ENCODE data around the gene AFG1L. TPM values are rescaled to one million over a fixed set of nuclear protein-coding genes. Genes with fewer than 3 reads are reported as not detected.

Gene AFG1L
- total RNA-seq, 1 donor from 2014 or later: 8.0 TPM

- no peak for DNase-seq (ENCODE audit: low spot score)
Observed at GRCh38 chr6:108453601-108454185, 158.8 kb downstream of the AFG1L start.

- no peak for DNase-seq (ENCODE audit: low spot score)
Observed at GRCh38 chr6:108454356-108454755, 159.5 kb downstream of the AFG1L start.

GRCh38 chr6:108455688-108456087 is 160.8 kb downstream of the AFG1L start:
- DNase-seq (ENCODE audit: low spot score): no peak

DNA sequence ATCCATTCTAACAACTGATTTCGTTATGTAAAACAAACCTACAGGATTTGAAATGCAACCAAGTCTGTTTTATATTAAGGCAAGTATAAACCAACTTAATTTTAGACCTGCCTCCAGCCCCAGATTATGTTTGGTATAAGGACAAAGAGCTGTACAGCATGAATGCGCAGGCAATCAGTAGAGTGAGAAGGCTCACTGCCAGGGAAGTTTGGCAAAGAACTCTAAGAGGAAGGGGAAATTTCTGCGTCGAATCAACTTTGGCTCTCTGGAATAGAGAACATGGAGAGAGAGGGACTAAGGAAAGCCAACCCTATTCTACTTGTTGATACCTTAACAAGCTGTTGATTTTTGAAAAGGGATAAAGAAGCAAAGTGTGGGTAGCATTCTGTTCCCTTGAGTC is 168.9 kb downstream of the AFG1L start:
- no peak for DNase-seq (ENCODE audit: low spot score)

DNA sequence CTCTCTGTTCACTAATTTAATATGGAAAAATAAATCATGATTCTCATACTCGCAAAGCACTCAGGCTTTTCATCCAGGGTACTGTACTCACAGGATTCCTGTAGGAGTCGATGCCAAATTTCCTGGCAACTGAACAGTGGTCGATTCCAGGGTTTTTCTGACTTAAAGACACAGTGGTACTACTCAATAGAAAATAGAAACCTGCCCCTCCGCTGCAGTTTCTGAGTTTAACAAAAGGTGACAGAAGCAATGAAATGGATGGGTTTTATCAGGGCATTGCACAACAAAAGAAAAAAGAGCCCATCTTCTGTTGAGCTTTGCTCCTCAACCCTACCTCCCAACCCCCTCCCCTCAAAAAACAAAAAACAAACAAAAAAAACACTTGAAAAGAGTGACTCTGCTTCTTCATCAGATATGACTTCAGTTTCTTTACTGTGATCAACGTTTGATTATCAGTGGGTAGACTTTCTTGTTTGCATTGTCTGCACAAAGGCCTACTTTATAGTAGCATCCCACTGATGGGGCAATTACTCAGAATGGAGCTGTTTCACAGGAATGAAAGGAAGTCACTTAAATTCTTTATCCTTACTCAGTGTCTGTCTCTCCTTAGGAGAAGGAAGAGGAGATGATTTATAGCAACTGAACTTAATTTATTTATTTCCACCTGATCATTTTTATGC is 169.7 kb downstream of the AFG1L start:
- DNase-seq (ENCODE audit: low spot score): no peak

DNA sequence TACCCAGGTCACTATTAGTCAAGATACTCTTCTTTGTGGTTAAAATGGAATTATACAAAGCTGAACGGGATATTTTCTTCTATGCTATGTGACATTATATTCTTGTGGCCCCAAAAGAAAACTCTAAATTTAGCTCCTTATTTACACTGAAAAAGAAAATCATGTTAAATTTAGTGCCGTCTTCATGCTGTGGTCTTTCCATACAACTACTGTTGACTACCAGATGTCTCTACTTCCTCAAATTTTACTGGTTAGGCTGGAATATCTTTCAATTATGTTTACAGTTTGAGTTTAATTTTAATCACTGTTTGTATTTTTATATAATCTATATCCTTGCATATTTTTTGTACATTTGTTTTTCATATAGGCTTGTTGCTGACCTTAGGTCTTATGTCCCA is 170.2 kb downstream of the AFG1L start:
- no peak for DNase-seq (ENCODE audit: low spot score)

DNA sequence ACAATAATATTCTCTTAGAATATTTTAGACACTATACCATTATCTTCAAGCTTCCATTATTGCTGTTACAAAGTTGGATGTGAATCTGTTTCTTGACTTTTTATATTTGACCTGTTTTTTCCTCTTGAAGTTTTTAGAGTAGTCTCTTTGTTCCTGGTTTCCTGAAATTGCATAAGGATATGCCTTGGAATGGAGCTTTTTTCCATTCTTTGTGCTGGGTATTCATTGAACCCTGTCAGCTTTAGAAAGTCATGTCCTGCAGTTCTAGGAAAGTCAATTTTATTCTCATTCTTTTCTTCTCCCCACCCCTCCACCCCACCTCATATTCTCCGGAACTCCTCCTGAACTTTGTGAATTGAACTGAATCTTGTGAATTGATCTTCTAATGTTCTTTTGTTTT is 173.5 kb downstream of the AFG1L start:
- DNase-seq (ENCODE audit: low spot score): no peak

- no peak for DNase-seq (ENCODE audit: low spot score)
Observed at GRCh38 chr6:108469316-108469715, 174.5 kb downstream of the AFG1L start.

- no peak for DNase-seq (ENCODE audit: low spot score)
Observed at GRCh38 chr6:108473197-108473596, 178.3 kb downstream of the AFG1L start.

DNA sequence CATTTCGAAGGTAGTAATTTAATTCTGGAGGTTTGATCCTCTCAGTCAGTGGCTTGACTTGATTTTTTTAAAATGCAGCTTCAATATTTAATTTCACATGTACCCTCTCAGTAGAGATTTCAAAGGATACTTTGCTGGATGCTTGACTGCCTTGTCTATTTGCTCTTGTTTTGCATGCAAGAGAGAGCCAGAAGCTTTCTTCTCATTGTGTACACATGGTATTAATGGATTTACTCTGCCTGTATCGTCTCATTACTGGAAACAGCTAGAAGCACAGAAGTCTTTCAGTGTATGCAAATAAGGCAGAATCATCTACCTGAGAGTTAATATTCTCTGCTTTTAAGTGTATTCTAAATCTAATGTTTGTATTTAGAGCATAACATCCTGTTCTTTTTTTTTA is 181.5 kb downstream of the AFG1L start:
- no peak for DNase-seq (ENCODE audit: low spot score)

DNA sequence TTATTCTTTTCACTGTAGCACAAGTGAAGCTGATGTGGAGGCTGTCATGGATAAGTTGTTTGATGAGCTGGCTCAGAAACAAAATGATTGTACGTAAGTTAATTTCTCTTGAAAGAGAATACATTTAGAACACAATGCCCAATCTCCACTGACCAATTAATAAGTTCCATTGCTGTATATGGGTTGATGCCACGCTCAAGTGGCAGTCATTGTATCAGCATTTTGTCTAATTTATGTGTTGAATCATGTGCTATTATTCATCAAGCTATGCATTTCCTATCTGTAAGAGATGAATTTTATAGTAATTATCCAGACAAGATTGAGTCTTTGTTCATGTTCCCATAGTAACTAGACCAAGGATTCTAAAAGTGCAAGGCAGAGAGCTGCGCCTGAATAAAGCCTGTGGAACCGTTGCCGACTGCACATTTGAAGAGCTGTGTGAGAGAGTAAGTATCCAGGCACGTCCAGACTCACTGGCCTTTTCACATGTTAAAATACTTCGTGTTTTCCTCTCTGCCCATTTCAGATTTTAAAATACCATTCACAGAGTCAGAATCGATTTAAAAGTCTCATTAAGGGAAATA is 182.1 kb downstream of the AFG1L start:
- no peak for DNase-seq (ENCODE audit: low spot score)

GRCh38 chr6:108482559-108482958 is 187.7 kb downstream of the AFG1L start:
- DNase-seq (ENCODE audit: low spot score): no peak

GRCh38 chr6:108484016-108484415 is 189.2 kb downstream of the AFG1L start:
- no peak for DNase-seq (ENCODE audit: low spot score)

- DNase-seq (ENCODE audit: low spot score): no peak
Observed at GRCh38 chr6:108489699-108490098, 194.8 kb downstream of the AFG1L start.

DNA sequence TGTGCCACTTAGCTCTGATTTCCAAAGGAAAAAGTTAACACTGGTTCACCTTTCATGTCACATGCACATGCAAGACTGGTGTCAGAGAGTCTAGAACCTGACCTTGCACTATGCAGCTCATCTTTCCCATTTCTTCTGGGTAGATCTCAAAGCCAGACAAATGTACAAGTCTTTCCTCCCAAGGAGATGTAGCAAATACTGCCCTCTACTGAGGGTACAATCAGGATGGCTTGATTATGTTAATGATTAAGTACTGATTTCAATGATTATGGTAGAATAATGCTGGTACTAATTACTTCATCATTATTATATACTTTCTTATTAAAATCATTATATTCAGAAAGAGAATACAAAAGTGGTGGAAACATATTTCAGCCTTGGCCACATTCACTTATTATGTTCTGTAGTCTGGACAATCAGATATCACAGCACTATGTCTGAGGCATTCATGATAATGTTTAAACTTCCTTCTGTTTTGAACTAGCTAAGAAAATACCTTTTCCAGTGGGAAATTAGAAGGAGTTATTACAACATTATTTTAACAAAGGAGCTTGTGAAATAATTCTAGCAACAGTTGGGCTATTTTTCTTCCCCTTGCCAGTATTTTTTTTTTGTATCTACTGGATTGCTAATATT is 197.4 kb downstream of the AFG1L start:
- no peak for DNase-seq (ENCODE audit: low spot score)

GRCh38 chr6:108494434-108494833 is 199.6 kb downstream of the AFG1L start:
- DNase-seq (ENCODE audit: low spot score): no peak

DNA sequence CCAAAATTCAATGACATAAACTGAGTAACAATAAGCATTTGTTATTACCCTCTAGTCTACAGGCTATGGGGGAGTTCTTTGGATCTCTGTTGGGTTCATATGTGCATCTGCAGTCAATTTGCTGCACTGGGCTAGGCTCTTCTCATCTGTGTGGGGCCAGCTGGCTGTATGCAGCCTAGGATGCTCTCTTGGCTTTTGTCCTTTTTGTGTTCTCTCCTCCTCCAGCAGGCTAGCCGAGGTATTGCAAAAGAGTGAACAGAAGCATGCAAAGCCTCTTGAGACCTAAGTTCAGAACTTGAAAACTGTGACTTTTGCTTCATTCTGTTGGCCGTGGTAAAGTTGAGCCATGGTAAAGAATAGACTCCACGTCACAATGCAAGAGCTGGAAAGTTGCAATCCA is 203.0 kb downstream of the AFG1L start:
- DNase-seq (ENCODE audit: low spot score): no peak

GRCh38 chr6:108501559-108501958 is 206.7 kb downstream of the AFG1L start:
- no peak for DNase-seq (ENCODE audit: low spot score)

GRCh38 chr6:108502832-108503231 is 208.0 kb downstream of the AFG1L start:
- no peak for DNase-seq (ENCODE audit: low spot score)

GRCh38 chr6:108507316-108507715 is 212.5 kb downstream of the AFG1L start:
- no peak for DNase-seq (ENCODE audit: low spot score)

DNA sequence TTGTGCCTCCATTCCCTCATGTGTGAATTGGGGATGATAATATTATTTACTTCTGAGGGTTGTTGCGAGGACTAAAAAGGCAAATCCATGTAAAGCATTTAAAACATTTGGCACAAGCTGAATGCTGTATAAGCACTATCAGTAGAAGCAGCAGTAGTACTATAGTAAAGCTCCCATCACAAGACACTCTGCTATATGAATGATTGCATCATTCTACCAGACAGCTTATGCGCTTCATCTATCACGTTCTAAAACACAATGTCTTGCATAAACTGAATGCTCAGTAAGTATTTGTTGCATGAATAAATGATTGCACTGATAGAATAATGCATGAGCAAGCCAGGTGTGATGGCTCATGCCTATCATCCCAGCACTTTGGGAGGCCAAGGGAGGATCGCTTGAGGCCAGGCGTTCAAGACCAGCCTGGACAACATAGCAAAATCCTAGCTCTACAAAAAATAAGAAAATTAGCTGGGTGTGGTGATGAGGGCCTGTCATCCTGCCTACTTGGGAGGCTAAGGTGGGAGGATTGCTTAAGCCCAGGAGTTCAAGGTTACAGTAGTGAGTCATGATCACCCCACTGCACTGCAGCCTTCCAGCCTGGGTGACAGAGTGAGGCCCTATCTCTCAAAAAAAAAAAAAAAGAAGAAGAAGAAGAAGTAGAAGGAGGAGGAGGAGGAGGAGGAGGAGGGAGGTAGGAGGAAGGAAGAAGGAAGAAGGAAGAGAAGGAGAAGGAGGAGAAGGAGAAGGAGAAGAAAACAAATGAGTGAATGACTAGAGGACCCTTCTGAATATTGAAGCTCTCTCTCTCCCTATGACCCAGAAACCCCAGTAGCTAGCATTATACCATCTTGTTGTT is 215.8 kb downstream of the AFG1L start:
- DNase-seq (ENCODE audit: low spot score): no peak
